Peyer's patch (tissue), 4 donors: ENCODE results near the gene PPP1CC. TPM values are rescaled to one million over a fixed set of nuclear protein-coding genes. Genes with fewer than 3 reads are reported as not detected.
"Not testable (repeated sequence)": the region's sequence is repeated elsewhere in the genome, so short reads cannot be mapped to it uniquely, and the experiment has no call there.

Experiments used
- DNase-seq, 3 donors: peaks; one replicate each; pipeline ENCODE4 v3.0.0-alpha.2; 2017 to 2019
- H3K27ac ChIP-seq, 4 donors: fragments of 200-600 bp; sonication (generic); one replicate each; pipeline ENCODE4 v1.5.1; 2016 to 2019
- H3K27me3 ChIP-seq, 2 donors: fragments of 200-600 bp; sonication (generic); one replicate each; pipeline ENCODE4 v1.5.1; 2019
- H3K36me3 ChIP-seq, 3 donors: fragments of 200-600 bp; sonication (generic); one replicate each; pipeline ENCODE4 v1.5.1; 2016 to 2019
- H3K4me1 ChIP-seq, 4 donors: fragments of 200-600 bp; sonication (generic); one replicate each; pipeline ENCODE4 v1.5.1; 2016 to 2019
- H3K4me3 ChIP-seq, 4 donors: fragments of 200-600 bp; sonication (generic); 1 replicate in 3 of 4; 2 replicates in 1 of 4; pipeline ENCODE4 v1.5.1; 2016 to 2019; ENCODE audit warnings: mild to moderate bottlenecking in 1 of 4
- H3K9me3 ChIP-seq, 4 donors: fragments of 200-600 bp; sonication (generic); one replicate each; pipeline ENCODE4 v1.5.1; 2016 to 2019; ENCODE audit warnings: mild to moderate bottlenecking in 1 of 4
- POLR2A ChIP-seq, 2 donors: fragments of 450-650 bp; IDR thresholded peaks; one replicate each; pipeline ENCODE4 v1.5.1; 2017; ENCODE audit warnings: antibody characterized with exemption in 2 of 2, mild to moderate bottlenecking in 2 of 2, moderate library complexity in 2 of 2
- total RNA-seq, 4 donors: library from RNA; depleted of rRNA; stranded (reverse); fragments of >200 nt; gene quantifications; one replicate each; pipeline ENCODE4 v1.1.0, GENCODE V29; 2016
- TF ChIP-seq, protein P1 (sequence below), 6 experiments: fragments of 450-650 bp in 4 of 6; fragments of 200-600 bp in 2 of 6; sonication (generic) in 1 of 6; IDR thresholded peaks; one replicate each; pipeline ENCODE4 v1.5.1; 2017 to 2019; ENCODE audit warnings: antibody characterized with exemption in 6 of 6, mild to moderate bottlenecking in 3 of 6, moderate library complexity in 1 of 6

The PPP1CC gene
- total RNA-seq, 4 donors from 2014 or later, result 174 to 361 (median 217) TPM

DNA sequence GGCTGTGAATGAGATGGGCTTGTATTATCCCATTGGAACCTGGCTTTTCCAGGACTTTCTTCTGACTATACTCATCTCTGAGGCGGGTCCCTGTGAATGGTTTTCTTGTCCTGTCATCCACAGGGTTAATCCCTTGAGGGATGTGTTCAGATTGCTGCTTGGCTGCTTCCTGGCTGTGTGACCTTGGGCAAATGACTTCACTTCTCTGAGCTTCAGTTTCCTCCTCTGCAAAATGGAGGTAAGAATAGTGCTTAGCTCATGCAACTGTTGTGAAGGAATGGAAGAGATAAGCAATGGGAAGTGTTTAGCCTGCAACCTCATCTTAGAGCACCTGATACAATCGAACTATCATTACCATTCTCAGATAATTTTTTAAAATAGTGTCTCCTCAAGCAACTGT lies 32.1 kb upstream of the PPP1CC start:
- no peaks in the 10 kb centered on the region for H3K36me3 ChIP-seq
- no peaks in the 10 kb centered on the region for H3K9me3 ChIP-seq
- peaks cover 0 to 13% (median 0%) of the 10 kb centered on the region in 4 donors for H3K4me1 ChIP-seq
- no peak overlapping the region for H3K27ac ChIP-seq
- TF ChIP-seq, protein P1, sequence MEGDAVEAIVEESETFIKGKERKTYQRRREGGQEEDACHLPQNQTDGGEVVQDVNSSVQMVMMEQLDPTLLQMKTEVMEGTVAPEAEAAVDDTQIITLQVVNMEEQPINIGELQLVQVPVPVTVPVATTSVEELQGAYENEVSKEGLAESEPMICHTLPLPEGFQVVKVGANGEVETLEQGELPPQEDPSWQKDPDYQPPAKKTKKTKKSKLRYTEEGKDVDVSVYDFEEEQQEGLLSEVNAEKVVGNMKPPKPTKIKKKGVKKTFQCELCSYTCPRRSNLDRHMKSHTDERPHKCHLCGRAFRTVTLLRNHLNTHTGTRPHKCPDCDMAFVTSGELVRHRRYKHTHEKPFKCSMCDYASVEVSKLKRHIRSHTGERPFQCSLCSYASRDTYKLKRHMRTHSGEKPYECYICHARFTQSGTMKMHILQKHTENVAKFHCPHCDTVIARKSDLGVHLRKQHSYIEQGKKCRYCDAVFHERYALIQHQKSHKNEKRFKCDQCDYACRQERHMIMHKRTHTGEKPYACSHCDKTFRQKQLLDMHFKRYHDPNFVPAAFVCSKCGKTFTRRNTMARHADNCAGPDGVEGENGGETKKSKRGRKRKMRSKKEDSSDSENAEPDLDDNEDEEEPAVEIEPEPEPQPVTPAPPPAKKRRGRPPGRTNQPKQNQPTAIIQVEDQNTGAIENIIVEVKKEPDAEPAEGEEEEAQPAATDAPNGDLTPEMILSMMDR (IDR thresholded peaks at IDR 0.05), result no peak
- TF ChIP-seq POLR2A (IDR thresholded peaks at IDR 0.05), result no peak
- H3K27me3 ChIP-seq, result no peaks in the 10 kb centered on the region
- no peak overlapping the region for H3K4me3 ChIP-seq
- no peak for DNase-seq

DNA sequence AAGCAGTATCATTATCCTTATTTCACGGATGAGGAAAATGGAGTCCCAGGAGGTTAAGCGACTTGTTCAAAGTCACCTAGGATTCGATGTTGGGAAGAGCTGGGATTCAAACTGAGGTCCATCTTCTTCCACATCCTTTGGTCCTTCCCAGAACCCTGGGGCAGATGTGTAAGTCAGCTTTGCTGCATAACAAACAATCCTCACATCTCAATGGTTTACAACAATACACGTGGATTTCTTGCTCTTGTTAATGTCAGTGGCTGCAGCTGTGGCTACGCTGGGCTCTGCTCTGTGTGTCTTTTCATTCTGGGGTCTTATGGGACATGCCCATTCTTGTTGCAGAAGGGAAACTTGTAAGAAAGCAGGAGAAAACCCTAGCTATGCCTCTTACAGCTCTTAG lies 26.3 kb upstream of the PPP1CC start:
- Histone ChIP-seq H3K36me3 (no peaks in the 10 kb centered on the region), H3K27me3 (no peaks in the 10 kb centered on the region), H3K27ac (no peak overlapping the region), H3K4me1 (no peaks in the 10 kb centered on the region), H3K9me3 (no peaks in the 10 kb centered on the region), H3K4me3 (no peak overlapping the region)
- DNase-seq, result no peak
- no peak for TF ChIP-seq POLR2A (IDR thresholded peaks at IDR 0.05)
- TF ChIP-seq, protein P1 (IDR thresholded peaks at IDR 0.05), result no peak

DNA sequence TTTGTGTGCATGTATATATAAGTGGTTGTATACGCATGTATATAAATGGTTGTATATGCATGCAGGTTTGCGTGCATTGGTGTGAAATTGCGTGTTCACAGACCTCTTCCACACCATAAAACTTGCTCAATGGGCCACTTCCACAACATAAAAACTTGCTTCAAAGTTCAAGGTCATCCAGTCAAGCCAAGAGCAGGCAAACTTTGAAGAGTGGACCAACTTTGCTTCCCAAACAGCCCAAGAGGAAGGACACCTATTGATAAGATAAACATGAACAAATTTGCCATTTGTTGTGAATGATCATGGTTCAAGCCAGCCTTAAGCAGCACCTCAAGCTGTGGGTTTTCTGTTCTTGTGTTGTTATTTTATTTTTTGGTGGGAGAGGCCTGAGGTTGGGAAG lies 25.2 kb upstream of the PPP1CC start:
- H3K36me3 ChIP-seq, result no peaks in the 10 kb centered on the region
- TF ChIP-seq POLR2A (IDR thresholded peaks at IDR 0.05), result no peak
- no peaks in the 10 kb centered on the region for H3K4me1 ChIP-seq
- DNase-seq, result no peak
- H3K27me3 ChIP-seq, result no peaks in the 10 kb centered on the region
- H3K4me3 ChIP-seq, result no peak overlapping the region
- H3K9me3 ChIP-seq, result no peaks in the 10 kb centered on the region
- H3K27ac ChIP-seq, result no peak overlapping the region

DNA sequence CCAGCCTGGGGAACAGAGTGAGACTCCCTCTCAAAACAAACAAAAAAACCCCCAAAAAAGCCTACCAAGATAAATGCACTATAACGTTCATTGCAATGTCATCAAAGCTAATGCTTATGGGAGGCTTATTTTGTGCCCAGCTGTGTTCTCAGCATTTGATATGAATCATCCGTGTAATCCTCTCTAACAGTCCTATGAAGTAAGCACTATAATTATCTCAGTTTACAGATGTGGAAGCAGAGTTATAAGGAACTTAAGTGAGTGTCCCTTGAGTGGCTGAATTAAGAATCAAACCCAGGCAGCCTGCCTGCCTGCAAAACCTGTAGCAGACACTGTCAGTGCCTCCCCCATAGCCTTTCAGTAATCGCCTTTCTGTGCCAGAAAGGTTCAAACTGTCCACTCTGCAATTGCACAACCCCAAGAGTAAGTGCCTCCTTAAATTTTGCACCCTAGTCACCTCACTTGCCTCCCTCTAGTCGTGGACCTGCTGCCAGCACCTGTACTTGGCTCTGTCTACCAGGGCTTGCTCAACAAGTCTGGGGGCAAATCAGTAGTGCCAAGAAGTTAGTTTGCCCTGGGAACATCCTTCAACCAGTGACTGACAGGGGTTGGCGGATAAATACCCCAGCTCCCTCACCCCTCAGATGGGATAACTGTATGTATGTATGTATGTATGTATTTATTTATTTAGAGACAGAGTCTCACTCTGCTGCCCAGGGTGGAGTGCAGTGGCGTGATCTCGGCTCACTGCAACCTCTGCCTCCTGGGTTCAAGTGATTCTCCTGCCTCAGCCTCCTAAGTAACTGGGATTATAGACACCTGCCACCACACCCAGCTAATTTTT lies 23.8 kb upstream of the PPP1CC start:
- Histone ChIP-seq H3K4me1 (no peaks in the 10 kb centered on the region), H3K4me3 (no peak overlapping the region)

DNA sequence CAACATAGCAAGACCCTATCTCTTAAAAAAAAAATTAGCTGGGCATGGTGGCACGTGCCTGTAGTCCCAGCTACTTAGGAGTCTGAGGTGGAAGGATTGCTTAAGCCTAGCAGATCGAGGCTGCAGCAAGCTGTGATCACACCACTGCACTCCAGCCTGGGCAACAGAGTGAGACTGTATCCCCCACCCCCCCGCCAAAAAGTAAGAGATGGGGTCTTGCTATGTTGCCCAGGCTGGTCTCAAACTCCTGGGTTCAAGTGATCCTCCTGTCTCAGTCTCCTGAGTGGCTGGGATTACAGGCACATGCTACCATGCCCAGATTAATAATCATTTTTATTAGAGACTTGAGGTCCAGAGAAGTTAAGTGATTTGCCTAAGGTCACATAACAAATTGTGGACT lies 22.9 kb upstream of the PPP1CC start:
- not testable (repeated sequence) for H3K4me3 ChIP-seq, H3K36me3 ChIP-seq, H3K27me3 ChIP-seq, DNase-seq, H3K27ac ChIP-seq, H3K9me3 ChIP-seq, H3K4me1 ChIP-seq

More for the DNA sequence above, 23.8 kb upstream of the PPP1CC start:
- no peaks in the 10 kb centered on the region for H3K27me3 ChIP-seq
- no peak for DNase-seq
- no peak overlapping the region for H3K27ac ChIP-seq
- no peaks in the 10 kb centered on the region for H3K9me3 ChIP-seq
- no peaks in the 10 kb centered on the region for H3K36me3 ChIP-seq
- TF ChIP-seq, protein P1 (IDR thresholded peaks at IDR 0.05), result no peak
- TF ChIP-seq POLR2A (IDR thresholded peaks at IDR 0.05), result no peak

DNA sequence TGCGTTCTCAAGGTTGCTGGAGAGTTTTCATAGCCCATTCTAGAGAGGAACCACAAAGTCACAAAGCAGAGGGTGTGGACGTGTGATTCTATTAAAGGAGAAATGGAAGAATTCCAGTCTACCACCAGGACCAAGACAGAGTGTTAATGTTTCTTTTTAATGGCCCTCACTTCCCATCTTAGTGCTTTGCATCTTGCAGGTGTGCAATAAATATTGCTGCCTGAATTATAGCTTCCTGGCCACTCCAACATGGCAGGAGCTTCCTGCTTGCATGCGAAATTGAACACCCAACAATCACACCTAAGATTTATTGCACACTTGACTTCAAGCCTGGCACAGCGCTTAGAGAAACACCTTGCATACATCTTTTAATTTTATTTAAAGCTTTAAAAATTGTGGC lies 22.4 kb upstream of the PPP1CC start:
- TF ChIP-seq, protein P1 (IDR thresholded peaks at IDR 0.05), result no peak
- TF ChIP-seq POLR2A (IDR thresholded peaks at IDR 0.05), result no peak
- Histone ChIP-seq H3K36me3 (no peaks in the 10 kb centered on the region), H3K4me3 (no peak overlapping the region), H3K27ac (no peak overlapping the region), H3K9me3 (no peaks in the 10 kb centered on the region), H3K4me1 (no peaks in the 10 kb centered on the region), H3K27me3 (no peaks in the 10 kb centered on the region)
- DNase-seq, result no peak
